ENCODE measurements around the gene PRKCA.
"Not testable (repeated sequence)": the region's sequence is repeated elsewhere in the genome, so short reads cannot be mapped to it uniquely, and the experiment has no call there.

Gene PRKCA

GRCh38 chr17:66359351-66359750 lies 56.9 kb downstream of the PRKCA start:
- TF ChIP-seq, protein P1, sequence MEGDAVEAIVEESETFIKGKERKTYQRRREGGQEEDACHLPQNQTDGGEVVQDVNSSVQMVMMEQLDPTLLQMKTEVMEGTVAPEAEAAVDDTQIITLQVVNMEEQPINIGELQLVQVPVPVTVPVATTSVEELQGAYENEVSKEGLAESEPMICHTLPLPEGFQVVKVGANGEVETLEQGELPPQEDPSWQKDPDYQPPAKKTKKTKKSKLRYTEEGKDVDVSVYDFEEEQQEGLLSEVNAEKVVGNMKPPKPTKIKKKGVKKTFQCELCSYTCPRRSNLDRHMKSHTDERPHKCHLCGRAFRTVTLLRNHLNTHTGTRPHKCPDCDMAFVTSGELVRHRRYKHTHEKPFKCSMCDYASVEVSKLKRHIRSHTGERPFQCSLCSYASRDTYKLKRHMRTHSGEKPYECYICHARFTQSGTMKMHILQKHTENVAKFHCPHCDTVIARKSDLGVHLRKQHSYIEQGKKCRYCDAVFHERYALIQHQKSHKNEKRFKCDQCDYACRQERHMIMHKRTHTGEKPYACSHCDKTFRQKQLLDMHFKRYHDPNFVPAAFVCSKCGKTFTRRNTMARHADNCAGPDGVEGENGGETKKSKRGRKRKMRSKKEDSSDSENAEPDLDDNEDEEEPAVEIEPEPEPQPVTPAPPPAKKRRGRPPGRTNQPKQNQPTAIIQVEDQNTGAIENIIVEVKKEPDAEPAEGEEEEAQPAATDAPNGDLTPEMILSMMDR (conservative IDR thresholded peaks at IDR 0.05; ENCODE audit: low read length), result no peak
- H3K4me3 ChIP-seq (ENCODE audit: low read length), result no peak overlapping the region
- no peak for DNase-seq (ENCODE audit: low read depth)

DNA sequence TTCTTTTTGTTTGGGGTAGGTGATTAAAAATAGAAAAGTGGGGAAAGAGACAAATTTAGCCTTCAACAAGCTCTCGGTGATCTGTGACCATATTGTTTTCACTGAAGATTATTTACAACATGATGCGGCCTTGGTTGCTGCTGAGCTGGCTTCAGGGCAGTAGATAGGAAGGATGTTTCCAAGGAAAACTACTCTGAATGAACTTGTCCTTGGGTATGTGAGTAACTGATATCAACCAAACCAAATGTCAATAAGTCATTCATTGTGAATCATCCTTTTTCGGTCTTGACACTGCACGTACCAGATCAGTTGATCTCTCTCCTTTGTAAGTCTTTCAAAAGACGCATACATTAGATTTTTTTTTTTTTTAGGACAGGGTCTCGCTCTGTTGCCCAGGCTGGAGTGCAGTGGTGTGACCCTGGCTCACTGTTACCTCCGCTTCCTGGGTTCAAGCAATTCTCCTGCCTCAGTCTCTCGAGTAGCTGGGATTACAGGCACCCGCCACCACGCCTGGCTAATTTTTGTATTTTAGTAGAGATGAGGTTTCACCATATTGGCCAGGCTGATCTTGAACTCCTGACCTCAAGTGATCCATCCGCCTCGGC lies 58.6 kb downstream of the PRKCA start:
- not testable (repeated sequence) for DNase-seq (ENCODE audit: low read depth)

DNA sequence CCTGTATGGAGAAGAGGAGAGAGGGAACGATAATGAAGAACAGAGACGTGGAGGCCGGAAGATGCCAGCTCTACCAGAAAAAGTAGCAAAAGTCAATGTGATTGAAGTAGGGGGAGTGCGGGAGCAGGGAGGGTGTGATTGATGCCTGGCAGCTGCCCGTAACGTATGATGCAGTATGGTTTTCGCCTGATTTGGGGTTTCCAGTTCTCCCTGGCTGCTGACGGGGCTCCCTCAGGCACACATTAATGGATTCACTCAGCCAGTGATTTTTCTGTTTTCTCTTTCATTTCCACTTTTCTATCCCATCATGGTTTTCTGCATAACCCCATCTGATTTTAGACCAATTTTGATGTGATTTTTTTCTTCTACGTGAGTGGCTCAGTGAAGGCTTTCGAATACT lies 62.1 kb downstream of the PRKCA start:
- DNase-seq (ENCODE audit: low read depth), result no peak
- H3K4me3 ChIP-seq (ENCODE audit: low read length), result no peak overlapping the region
- TF ChIP-seq, protein P1 (conservative IDR thresholded peaks at IDR 0.05; ENCODE audit: low read length), result no peak

More for the DNA sequence above, 58.6 kb downstream of the PRKCA start:
- not testable (repeated sequence) for H3K4me3 ChIP-seq (ENCODE audit: low read length)

DNA sequence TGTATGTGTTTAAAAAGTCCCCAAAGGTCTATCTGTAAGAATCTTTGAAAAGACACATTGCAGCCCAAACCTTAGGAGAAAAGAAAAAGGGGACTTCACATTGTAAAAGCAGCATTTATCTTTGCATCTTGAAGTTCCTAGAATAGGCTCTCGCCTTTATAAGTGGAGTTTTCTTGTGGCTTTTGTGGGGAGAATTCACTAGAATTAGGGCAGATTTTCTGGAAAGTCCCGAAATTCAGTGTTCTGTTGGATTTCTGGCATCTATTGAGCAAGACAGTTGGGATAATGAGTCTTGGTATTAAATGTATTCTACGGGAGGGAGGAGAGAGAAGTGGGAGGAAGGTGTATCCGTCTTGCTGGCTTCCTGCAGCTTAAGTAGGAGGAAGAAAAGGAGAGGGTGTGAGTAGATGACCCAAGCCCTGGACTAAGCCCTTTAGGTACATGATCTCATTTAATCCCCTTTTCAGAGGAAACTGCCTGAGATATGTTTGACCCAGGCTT lies 62.6 kb downstream of the PRKCA start:
- TF ChIP-seq, protein P1 (conservative IDR thresholded peaks at IDR 0.05; ENCODE audit: low read length), result no peak
- DNase-seq (ENCODE audit: low read depth), result no peak
- H3K4me3 ChIP-seq (ENCODE audit: low read length), result no peak overlapping the region

DNA sequence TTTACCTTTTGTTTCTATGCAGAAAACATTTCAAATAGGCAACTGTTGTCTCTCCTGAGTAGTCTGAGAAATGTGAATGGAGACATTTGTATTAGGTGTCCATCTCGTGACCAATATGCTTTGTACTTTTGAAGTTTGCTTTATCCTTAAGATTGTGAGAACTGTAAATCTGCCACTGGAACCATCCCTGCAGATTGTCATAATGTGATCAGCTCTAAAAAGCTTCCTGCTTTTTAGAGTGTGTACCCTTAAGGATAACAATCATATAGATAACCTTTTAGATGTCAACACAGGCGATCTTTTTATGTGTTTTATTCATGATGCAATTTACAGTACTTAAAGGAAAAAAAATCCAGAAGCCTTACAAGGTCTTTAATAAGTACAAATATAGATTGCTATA lies 63.5 kb downstream of the PRKCA start:
- H3K4me3 ChIP-seq (ENCODE audit: low read length), result no peak overlapping the region
- no peak for DNase-seq (ENCODE audit: low read depth)
- TF ChIP-seq, protein P1 (conservative IDR thresholded peaks at IDR 0.05; ENCODE audit: low read length), result no peak

- no peak for DNase-seq (ENCODE audit: low read depth)
- TF ChIP-seq, protein P1 (conservative IDR thresholded peaks at IDR 0.05; ENCODE audit: low read length), result no peak
- no peak overlapping the region for H3K4me3 ChIP-seq (ENCODE audit: low read length)
Observed at GRCh38 chr17:66367107-66367506, 64.7 kb downstream of the PRKCA start.

DNA sequence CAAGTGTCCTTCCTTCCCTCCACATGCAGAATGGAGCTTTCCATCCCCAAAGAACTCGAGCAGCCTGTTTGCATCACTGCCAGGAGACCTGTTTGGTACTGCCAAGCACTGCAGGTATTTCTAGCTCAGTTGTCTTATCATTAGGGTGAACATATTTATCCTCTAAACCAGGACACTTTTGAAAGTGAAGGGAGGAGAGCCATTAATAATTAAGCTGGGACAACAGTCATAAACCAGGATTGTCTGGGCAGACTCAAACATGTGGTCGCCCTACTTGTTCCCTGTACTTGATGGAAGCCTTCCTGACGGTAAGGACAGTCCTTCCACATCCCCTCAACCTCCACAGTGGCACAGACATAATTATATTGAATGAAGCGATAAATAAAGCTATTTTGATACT lies 67.4 kb downstream of the PRKCA start:
- TF ChIP-seq, protein P1 (conservative IDR thresholded peaks at IDR 0.05; ENCODE audit: low read length), result no peak

More for the DNA sequence above, 67.4 kb downstream of the PRKCA start:
- no peak overlapping the region for H3K4me3 ChIP-seq (ENCODE audit: low read length)
- no peak for DNase-seq (ENCODE audit: low read depth)
